ENCODE measurements around the gene TTC7B.
A peak's percentile ranks its signal among the peaks of the same experiment; 100 is the strongest.

Gene TTC7B

GRCh38 chr14:90545966-90546751 is 270.1 kb downstream of the TTC7B start:
- H3K9me3 ChIP-seq (ENCODE audit: control insufficient read depth, low read length), result no peaks in the 10 kb centered on the region
- TF ChIP-seq, protein P1, sequence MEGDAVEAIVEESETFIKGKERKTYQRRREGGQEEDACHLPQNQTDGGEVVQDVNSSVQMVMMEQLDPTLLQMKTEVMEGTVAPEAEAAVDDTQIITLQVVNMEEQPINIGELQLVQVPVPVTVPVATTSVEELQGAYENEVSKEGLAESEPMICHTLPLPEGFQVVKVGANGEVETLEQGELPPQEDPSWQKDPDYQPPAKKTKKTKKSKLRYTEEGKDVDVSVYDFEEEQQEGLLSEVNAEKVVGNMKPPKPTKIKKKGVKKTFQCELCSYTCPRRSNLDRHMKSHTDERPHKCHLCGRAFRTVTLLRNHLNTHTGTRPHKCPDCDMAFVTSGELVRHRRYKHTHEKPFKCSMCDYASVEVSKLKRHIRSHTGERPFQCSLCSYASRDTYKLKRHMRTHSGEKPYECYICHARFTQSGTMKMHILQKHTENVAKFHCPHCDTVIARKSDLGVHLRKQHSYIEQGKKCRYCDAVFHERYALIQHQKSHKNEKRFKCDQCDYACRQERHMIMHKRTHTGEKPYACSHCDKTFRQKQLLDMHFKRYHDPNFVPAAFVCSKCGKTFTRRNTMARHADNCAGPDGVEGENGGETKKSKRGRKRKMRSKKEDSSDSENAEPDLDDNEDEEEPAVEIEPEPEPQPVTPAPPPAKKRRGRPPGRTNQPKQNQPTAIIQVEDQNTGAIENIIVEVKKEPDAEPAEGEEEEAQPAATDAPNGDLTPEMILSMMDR (IDR thresholded peaks at IDR 0.05), result no peak
- no peak overlapping the region for H3K4me3 ChIP-seq (ENCODE audit: low read depth, low read length)
- no peaks in the 10 kb centered on the region for H3K36me3 ChIP-seq (ENCODE audit: control insufficient read depth, insufficient read depth, low read length)
- H3K4me1 ChIP-seq, result peaks cover 22% of the 10 kb centered on the region
- H2AFZ ChIP-seq, result peak overlapping the region; percentile 73
- no peaks in the 10 kb centered on the region for H3K79me2 ChIP-seq
- H3K4me2 ChIP-seq (ENCODE audit: low read length), result no peak overlapping the region
- H3K27me3 ChIP-seq (ENCODE audit: control insufficient read depth, insufficient read depth, low read length), result no peaks in the 10 kb centered on the region
- peak overlapping the region; percentile 91 for H3K27ac ChIP-seq
- H3K9ac ChIP-seq, result no peak overlapping the region

- Histone ChIP-seq H2AFZ (peak overlapping the region; percentile 73), H3K4me3 (ENCODE audit: low read depth, low read length) (no peak overlapping the region), H3K4me2 (ENCODE audit: low read length) (no peak overlapping the region), H3K27me3 (ENCODE audit: control insufficient read depth, insufficient read depth, low read length) (no peaks in the 10 kb centered on the region), H3K79me2 (no peaks in the 10 kb centered on the region), H3K36me3 (ENCODE audit: control insufficient read depth, insufficient read depth, low read length) (no peaks in the 10 kb centered on the region), H3K9ac (no peak overlapping the region), H3K27ac (peak overlapping the region; percentile 91), H3K4me1 (peaks cover 22% of the 10 kb centered on the region), H3K9me3 (ENCODE audit: control insufficient read depth, low read length) (no peaks in the 10 kb centered on the region)
- TF ChIP-seq, protein P1 (IDR thresholded peaks at IDR 0.05), result no peak
Measured at GRCh38 chr14:90545382-90545781, 270.8 kb downstream of the TTC7B start.

DNA sequence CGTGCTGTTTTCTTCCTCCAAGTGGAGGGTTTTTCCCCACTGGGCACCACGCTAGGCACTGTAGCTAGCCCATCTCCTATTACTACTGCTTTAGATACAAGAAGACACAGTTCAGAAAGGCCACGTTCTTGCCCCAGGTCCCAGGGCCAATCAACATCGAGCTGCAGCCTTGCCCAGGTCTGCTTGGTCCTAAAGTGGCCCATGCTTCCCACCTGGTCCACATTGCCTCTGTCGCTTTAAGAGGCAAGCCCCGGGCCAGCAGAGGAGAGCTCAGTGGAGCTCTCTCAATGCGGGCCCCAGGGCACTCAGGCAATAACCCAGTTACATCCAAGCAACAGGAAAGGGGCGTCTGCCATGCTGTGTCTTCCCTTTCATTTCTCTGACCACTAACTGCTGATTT is 271.3 kb downstream of the TTC7B start:
- TF ChIP-seq, protein P1 (IDR thresholded peaks at IDR 0.05), result no peak
- Histone ChIP-seq H3K4me2 (ENCODE audit: low read length) (no peak overlapping the region), H3K27me3 (ENCODE audit: control insufficient read depth, insufficient read depth, low read length) (no peaks in the 10 kb centered on the region), H3K9ac (no peak overlapping the region), H3K9me3 (ENCODE audit: control insufficient read depth, low read length) (no peaks in the 10 kb centered on the region), H3K79me2 (no peaks in the 10 kb centered on the region), H3K4me1 (peaks cover 22% of the 10 kb centered on the region), H3K27ac (peak overlapping the region; percentile 91), H3K36me3 (ENCODE audit: control insufficient read depth, insufficient read depth, low read length) (no peaks in the 10 kb centered on the region), H2AFZ (peak overlapping the region; percentile 73), H3K4me3 (ENCODE audit: low read depth, low read length) (no peak overlapping the region)

- Histone ChIP-seq H3K9ac (no peak overlapping the region), H3K79me2 (no peaks in the 10 kb centered on the region), H3K4me1 (peaks cover 22% of the 10 kb centered on the region), H3K9me3 (ENCODE audit: control insufficient read depth, low read length) (no peaks in the 10 kb centered on the region), H3K4me3 (ENCODE audit: low read depth, low read length) (no peak overlapping the region), H3K4me2 (ENCODE audit: low read length) (no peak overlapping the region), H3K27ac (peak overlapping the region; percentile 91), H3K27me3 (ENCODE audit: control insufficient read depth, insufficient read depth, low read length) (no peaks in the 10 kb centered on the region), H3K36me3 (ENCODE audit: control insufficient read depth, insufficient read depth, low read length) (no peaks in the 10 kb centered on the region), H2AFZ (peak overlapping the region; percentile 73)
- TF ChIP-seq, protein P1 (IDR thresholded peaks at IDR 0.05), result no peak
Measured at GRCh38 chr14:90544566-90544965, 271.7 kb downstream of the TTC7B start.

- Histone ChIP-seq H3K9ac (no peak overlapping the region), H3K4me2 (ENCODE audit: low read length) (no peak overlapping the region), H3K9me3 (ENCODE audit: control insufficient read depth, low read length) (no peaks in the 10 kb centered on the region), H3K36me3 (ENCODE audit: control insufficient read depth, insufficient read depth, low read length) (no peaks in the 10 kb centered on the region), H3K27me3 (ENCODE audit: control insufficient read depth, insufficient read depth, low read length) (no peaks in the 10 kb centered on the region), H3K4me1 (peaks cover 22% of the 10 kb centered on the region), H3K79me2 (no peaks in the 10 kb centered on the region), H3K4me3 (ENCODE audit: low read depth, low read length) (no peak overlapping the region), H2AFZ (no peak overlapping the region), H3K27ac (no peak overlapping the region)
- TF ChIP-seq, protein P1 (IDR thresholded peaks at IDR 0.05), result no peak
Measured at GRCh38 chr14:90543876-90544275, 272.4 kb downstream of the TTC7B start.

Data from parathyroid adenoma (tissue), 2 donors.